IPS-18c (cell line): ENCODE measurements around the gene RBM17.
"Not testable (repeated sequence)": the region's sequence is repeated elsewhere in the genome, so short reads cannot be mapped to it uniquely, and the experiment has no call there.

Experiments
- H3K4me3 ChIP-seq: 2 replicates; pipeline ENCODE4 v1.7.0; 2013; ENCODE audit warnings: low read depth, mild to moderate bottlenecking, low read length, moderate library complexity; ENCODE audit not compliant: insufficient read depth
- H3K9me3 ChIP-seq: one replicate; pipeline ENCODE4 v1.6.1; 2013; ENCODE audit warnings: mild to moderate bottlenecking, low read length, moderate library complexity; ENCODE audit not compliant: control insufficient read depth, insufficient read depth

RBM17 gene

DNA sequence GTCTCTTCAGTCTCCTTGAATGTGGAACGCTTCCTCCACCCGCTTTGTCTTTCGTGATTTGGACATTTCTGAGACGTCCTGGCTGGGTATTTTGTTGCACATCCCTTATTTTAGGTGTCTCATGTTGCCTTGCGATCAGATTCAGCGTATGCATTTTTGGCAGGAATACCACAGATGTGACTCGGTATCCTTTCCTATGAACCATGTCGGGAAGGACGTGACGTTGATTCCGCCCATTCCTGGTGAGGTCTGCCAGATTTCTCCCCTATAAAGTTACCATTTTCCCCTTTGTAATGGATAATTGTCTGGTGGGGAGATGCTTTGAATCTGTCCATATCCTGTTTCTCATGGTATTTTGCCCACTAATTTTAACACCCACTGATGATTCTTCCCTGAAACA is 49.6 kb downstream of the RBM17 start:
- Histone ChIP-seq H3K9me3 (no peaks in the 10 kb centered on the region), H3K4me3 (no peak overlapping the region)

DNA sequence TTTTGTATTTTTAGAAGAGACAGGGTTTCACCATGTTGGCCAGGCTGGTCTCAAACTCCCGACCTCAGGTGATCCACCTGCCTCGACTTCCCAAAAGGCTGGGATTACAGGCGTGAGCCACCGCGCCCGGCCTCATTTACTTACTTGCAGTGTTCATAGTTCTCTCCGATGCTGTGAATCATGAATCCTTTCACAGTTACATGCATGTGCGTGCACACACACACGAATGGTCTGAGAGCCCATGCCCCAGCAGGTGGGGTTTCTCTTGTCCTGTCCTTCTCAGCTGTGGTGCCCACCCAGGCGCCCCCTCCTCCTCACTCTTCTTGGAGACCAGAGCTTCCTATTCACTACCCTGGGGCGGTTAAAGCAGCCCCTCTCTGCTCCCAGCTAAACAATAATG is 50.6 kb downstream of the RBM17 start:
- Histone ChIP-seq H3K9me3 (no peaks in the 10 kb centered on the region), H3K4me3 (no peak overlapping the region)

DNA sequence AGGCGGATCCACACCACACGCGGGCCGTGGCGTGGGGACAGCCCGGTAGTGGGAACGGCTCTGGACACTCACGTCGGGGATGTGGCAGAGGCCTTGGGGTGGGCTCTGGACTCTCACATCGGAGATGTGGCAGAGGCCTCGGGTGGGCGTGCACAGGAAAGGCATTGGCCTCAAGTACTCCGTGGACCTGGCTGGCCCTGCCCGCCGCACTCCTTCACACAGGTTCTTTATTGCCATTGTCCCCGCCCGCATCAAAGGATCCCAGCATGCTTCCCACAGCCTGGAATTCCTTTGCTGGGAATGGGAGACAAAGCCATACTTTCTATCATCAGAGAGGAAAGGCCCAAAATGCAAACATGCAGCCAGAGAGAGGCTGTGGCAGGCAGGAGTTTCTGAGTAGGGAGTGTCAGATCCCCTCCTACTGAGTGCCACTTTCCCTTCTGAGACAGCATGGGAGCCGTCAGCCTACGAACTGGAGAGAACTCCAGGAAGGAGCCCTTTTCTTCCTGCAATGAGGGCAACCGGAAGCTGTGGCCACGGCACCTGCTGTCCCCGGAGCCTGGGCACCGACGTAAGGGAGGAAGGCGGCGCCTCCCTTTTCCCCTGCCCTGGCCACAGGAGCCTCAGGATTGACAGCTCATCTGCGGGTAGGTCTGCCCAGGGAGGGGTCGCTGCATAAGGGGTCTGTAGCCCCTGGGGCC is 51.5 kb downstream of the RBM17 start:
- no peaks in the 10 kb centered on the region for H3K9me3 ChIP-seq
- H3K4me3 ChIP-seq: no peak overlapping the region

DNA sequence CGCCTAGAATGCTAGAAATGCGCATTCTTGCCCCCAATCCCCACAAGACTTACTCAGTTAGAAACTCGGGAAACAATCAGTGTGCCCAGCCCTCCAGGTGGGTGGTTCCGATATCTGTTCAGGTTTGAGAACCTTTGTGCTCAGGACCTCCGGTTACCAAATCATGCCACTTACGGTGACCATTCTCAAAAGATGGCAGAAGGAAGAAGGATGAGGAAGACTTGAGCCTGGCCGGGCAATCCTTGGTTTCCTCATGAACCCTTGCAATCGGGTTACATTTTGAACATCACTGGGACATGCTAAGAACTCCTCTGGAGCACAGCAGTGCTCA is 52.1 kb downstream of the RBM17 start:
- Histone ChIP-seq H3K4me3 (no peak overlapping the region), H3K9me3 (no peaks in the 10 kb centered on the region)

DNA sequence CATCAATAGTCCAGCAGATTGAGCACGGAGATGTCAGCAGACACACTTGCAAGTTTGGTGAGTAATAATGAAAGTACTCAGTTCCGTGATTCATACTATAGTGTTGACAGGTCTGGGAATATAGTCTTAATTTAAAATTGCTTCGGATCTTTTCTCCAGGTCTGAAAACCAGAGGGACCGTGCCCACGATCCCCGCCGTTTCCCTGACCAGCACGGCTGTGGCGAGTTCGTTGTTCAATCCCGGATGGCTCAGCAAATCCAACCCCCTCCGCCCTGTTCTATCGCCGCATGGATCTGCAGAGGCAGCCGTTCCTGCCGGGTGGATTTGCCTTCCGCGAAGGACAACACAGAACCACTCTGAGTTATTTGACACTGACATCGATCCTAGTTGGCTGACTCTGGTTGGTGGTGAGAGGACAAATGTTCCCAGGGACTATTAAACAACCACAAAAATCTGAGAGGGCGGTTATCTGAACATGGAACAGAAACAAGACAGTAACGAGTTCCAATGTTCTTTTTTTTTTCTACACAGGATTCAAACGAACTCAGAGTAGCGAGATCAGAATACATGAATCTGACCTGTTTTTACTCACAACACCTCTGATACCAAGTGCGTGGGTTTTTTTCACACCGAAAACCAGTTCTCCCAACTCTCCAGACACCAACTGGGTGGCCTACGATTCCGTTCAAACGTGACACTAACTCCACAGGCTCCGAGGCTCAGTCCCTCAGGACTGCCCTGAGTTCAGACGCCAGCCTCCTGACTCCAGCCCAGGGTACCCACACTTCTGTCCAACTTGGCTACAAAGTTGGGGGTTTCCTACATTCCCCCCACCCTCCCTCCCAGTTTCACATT is 52.7 kb downstream of the RBM17 start:
- H3K9me3 ChIP-seq: no peaks in the 10 kb centered on the region
- H3K4me3 ChIP-seq: no peak overlapping the region

DNA sequence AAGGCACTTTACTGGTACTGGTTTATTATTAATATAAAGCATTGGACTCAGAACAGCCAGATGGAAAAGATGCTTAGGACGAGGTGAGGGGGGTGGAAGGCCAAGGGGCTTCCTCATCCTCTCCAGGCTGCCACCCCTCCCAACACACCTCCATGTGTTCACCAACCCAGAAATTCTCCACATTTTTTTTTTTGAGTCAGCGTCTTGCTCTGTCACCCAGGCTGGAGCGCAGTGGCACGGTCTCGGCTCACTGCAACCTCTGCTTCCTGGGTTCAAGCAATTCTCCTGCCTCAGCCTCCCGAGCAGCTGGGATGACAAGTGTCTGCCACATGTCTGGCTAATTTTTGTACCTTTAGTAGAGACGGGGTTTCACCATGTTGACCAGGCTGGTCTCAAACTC is 53.4 kb downstream of the RBM17 start:
- not testable (repeated sequence) for H3K4me3 ChIP-seq, H3K9me3 ChIP-seq

DNA sequence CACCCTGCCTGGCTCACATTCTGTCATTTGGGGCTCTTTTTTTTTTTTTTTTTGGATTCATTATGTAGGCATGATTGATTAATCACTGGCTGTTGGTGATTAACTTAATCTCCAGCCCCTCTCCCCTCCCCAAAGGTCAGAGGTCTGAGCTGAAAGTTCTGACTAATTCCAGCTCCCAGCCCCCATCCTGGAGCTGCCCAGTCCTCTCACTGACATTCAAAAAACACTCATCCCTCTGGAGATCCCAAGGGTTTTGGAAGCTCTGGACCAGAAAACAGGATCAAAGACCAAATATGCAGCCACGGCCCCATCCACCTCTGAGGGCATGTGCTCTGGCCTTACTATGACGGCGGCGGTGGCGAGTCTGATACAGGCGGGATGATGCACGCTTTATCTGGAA is 53.8 kb downstream of the RBM17 start:
- Histone ChIP-seq H3K4me3 (no peak overlapping the region), H3K9me3 (no peaks in the 10 kb centered on the region)

DNA sequence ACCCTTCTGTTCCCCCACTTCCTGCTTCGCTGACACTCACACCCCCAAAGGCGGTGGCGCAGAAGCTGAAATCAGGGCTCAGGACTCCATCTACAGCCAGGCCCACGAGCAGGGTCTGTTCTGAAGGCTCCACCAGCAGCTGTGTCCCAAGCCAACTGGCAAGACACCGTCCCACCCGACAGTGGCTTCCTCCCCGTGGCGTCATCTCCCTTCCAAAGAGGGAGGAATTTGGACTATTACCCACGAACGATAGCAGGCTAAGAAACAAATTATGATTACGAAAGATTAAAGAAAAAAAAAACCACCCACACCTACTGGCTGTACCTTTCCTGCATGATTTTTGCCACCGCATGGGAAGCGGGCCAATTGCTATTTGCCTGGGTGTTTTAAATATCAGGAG is 54.3 kb downstream of the RBM17 start:
- no peaks in the 10 kb centered on the region for H3K9me3 ChIP-seq
- H3K4me3 ChIP-seq: no peak overlapping the region

DNA sequence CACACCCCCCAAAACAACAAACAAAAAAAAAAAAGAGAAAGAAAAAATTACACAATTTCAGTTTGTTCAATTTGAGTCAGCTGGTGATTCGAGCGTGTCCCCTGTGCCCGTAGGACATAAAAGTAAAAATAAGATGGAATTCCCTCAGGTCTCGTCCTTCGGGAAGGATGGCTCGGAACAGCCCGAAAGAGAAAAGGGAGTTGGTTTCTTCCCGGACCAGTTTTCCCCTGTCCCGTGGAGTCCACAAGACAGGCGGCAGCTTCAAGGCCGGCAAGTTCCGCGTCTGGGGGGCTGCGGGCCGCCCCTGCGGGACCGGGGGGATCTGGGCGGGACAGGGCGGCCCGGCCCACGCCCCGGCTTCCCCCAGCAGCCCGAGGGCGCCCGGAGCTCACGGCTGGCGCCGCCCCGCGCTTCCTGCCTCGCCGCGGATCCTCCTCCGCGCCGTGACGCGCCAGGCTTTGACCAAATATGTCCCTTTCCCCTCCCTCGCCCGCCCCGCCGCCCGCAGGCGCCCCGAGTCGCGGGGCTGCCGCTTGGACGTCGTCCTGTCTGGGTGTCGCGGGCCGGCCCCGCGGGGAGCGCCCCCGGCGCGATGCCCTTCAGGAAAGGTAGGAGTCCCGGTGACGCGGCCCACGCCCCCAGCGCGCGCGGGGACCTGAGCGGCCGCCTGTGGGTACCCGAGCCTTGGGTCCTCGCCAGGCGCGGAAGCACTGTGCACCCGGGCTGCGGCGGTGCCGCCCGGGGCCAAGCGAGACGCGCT is 55.8 kb downstream of the RBM17 start:
- Histone ChIP-seq H3K4me3 (peak overlapping the region; percentile 77), H3K9me3 (no peaks in the 10 kb centered on the region)

DNA sequence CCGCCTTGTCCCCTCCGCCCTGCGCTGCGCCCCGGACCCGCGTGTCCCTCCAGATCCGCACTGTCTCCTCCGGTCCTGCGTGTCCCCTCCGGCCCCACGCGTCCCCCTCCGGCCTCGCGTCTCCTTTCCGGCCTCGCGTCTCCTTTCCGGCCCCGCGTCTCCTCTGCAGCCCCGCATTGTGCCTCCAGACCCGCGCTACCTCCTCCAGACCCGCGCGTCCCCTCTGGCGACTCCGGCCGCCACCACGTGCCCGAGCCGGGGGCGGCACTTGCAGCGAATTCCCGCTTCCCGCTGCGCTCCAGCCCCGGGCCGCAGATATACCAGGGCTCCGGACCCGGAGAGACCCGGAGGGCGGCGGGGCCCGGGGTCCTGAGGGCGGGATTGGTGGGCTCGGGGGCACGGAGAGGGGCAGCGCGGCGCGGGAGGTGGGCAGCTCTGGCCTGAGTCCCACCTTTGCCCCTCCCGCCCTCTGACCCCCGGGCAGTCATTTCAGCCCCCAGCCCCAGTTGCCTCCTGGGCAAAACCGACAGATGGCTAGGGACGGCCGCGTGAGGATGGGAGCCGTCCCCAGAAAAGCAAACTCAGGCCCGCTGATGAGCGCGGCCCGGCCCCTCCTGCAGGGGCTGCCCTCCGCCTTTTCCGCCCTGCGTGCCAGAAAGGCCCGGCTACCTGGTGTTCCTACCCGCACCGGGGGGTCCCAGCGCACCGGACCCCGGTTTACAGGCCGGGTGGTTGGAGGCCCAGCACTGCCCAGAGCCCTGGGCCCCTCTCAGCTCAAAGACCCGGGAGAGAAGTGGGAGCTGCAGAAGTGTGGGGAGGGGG is 56.5 kb downstream of the RBM17 start:
- Histone ChIP-seq H3K4me3 (peak overlapping the region; percentile 77), H3K9me3 (no peaks in the 10 kb centered on the region)

DNA sequence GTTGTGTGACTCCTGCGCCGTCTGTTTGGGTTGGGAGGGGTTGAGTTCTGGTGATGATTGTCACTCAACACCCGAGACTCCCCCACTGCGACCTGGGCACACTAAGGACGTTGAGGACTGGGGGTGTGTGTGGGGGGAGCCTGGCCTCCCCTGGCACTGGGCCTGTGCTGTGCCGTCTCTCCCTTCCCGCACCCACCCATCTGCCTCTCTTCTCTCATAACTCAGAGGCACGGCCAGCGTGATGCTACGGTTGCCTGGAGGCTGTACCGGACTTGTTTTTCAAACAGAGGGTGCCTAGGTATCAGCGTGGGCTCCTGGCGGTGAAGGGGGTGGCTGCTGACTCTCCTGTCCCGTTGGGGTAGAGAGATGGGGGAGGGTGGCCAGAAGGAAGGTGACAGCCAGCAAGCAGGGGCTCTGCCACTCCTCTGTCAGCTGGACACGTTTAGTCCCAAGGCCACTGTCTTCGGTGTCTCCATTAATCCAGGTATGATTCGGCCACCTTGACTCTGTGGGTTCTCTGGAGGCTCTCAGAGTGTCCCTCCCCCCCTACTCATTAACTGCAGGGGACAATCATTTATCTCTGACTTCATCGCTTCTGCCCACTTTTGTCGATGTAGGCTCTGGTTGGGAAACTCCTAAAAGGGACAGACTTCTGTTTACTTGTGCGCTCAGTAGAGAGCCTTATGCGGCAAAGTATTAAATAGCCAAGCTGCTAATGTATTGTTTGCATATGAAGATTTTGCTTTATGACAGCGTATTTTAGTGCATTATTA is 57.4 kb downstream of the RBM17 start:
- Histone ChIP-seq H3K4me3 (peak overlapping the region; percentile 77), H3K9me3 (peaks cover 2% of the 10 kb centered on the region)

DNA sequence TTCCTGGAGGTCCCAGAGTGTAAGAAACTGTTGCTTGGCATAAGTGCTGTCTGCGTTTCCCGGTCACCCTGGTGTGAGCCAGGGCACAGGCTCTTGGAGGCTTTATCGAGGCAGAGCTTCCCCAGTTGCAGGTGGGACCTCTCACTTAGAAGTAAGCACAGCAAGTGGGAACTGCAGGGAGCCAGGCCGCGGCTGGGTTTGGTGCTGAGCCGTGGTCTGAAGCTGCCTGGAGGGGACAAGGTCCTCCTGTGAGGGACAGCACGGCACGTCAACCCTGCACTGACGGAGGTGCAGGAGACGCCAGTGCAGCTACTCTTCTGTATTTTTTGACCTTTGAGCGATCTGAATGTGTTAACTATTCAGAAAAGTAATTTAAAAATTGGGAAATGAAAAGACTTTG is 58.1 kb downstream of the RBM17 start:
- H3K4me3 ChIP-seq: no peak overlapping the region
- peaks cover 2% of the 10 kb centered on the region for H3K9me3 ChIP-seq

DNA sequence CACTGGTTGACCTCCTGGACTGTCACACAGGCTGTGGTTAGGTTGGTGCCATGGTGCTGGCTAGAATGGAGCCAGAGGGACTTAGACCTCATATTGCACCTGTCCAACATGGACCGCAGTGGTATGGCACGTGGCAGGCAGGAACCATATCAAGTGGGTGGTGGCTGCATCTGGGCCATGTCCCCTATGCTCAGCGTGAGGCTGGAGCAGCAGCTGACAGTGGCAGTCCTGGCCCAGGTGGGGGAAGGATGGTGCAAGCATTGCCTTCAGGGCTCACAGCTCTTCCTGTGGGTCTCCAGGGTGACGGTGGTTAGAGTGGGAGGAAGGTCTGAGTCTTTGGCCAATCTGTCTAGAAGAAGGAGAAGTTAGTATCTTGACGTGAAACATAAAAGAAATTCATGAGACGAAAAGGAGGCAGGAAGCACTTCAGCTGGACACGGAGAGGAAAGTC is 59.4 kb downstream of the RBM17 start:
- Histone ChIP-seq H3K4me3 (no peak overlapping the region), H3K9me3 (peaks cover 2% of the 10 kb centered on the region)

DNA sequence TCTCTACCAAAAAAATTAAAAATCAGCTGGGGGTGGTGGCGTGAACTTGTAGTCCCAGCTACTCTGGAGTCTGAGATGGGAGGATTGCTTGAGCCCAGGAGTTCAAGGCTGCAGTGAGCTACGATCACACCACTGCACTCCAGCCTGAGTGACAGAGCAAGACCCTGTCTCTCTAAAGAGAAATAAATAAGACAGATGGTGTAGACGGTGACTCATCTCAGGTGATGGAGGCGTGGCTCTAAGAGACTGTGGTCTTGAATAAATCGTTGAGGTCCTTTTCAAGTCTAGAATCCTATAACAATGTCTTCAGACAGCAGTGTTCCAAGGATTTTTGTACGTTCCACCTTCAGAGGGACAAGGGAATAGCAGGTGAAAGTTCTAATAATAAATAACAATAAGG is 60.1 kb downstream of the RBM17 start:
- Histone ChIP-seq H3K9me3 (peaks cover 2% of the 10 kb centered on the region), H3K4me3 (no peak overlapping the region)

DNA sequence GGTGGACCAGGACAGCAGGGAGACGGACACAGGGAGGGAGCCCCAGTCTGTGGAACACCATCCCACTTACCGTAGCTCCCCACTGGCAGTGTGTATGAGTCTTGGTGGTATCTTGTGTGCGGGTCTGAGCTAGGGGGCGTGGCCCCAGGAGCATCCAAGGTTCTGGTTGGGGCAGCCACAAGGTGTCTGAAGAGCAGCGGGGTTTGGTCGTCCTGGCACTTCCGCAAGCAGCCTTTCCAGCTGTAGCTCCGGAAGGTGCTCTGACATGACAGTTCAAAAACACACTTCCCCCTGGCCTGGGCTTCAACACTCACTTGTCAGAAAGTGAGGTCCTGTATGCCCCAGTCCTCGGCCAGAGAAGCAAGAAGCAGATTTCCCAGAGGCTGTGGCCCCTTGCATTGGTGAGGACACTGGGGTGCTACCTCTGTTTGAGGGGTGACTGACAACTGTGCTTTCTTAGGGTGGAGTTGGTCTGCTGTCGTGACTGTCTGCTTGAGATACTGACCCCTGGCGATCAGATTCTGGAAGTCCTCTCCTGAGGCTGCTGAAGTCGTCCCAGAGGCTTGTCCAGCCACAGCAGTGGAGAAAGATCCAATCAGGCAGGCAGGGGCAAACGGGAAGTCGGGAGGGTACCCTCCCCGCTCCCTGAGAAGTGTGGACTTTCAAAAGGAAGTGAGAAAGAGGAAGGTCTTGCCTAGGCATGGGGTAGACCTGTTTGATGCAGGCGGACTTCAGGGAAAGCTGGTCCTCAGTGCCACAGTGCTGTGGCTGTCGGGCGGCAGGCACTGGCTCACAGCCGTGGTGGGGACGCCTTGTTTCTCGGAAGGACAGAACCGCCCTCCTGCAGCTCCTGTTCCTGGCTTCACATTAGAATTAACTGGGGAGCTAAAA is 62.5 kb downstream of the RBM17 start:
- peaks cover 2% of the 10 kb centered on the region for H3K9me3 ChIP-seq
- H3K4me3 ChIP-seq: no peak overlapping the region

DNA sequence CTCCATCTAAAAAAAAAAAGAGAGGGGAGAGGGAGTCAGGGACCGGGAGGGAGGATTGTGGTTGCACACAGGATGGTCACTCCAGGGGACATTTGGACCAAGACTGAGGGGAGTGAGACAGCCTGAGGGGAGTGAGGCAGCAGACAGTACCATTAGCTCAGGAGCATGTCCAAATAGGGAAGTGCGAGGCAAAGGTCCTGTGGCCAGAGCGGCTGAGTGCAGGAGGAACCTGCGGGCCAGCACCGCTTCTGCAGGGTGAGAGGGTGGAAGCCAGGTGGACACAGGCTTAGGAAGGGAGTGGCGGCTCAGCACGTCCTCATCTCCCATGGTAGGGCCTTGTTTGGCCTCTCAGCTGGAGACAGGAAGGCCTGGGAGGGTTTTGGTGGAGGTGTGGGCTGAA is 65.0 kb downstream of the RBM17 start:
- Histone ChIP-seq H3K4me3 (no peak overlapping the region), H3K9me3 (peaks cover 2% of the 10 kb centered on the region)
